GM19035 (cell line): ENCODE measurements around the gene IRAK2.
"Not testable (repeated sequence)": the region's sequence is repeated elsewhere in the genome, so short reads cannot be mapped to it uniquely, and the experiment has no call there.

Source experiments
- ATAC-seq: cut with Tn5 transposase; IDR thresholded peaks from one replicate; pipeline ENCODE4 v1.9.1; 2021; ENCODE audit not compliant: unreplicated experiment

Gene IRAK2

GRCh38 chr3:10248984-10249748, 84.4 kb downstream of the IRAK2 start:
- no peak for ATAC-seq

- no peak for ATAC-seq
These were observed 85.1 kb downstream of the IRAK2 start for GRCh38 chr3:10249833-10250232.

GRCh38 chr3:10251006-10251405, 86.3 kb downstream of the IRAK2 start:
- ATAC-seq: no peak

DNA sequence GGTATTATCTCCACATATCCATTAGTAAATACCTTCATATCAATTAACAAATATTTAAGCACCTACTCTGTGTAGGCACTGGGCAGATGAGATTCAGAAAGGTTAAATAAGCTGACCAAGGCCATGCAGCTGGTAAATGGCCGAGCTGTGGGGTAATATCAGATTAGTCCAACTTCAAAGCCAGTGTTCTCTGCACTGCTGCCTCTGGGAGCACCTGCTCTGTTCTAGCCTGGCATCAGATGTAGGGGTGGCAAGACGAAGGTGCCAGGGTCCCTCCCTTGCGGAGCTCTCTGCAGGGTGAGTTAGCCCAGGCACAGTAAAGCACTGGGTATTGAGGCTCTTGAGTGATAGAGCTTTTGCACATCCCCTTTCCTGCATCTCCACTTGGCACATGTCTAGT, 89.0 kb downstream of the IRAK2 start:
- ATAC-seq: no peak

DNA sequence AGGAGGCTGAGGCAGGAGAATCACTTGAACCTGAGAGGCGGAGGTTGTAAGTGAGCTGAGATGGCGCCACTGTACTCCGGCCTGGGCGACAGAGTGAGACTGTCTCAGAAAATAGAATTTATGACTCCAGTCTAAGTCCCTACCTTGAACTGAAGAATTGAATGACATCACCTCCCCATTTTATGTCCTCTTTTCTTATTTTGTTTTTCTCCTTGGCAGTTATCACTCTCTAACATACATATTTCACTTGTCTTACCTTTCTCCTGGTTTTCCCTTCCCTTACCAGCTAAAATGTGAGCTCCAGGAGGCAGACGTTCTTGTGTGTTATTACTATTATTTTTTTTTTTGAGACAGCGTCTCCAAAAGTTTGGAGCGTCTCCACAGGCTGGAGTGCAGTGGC, 91.1 kb downstream of the IRAK2 start:
- no peak for ATAC-seq

GRCh38 chr3:10259036-10259435, 94.3 kb downstream of the IRAK2 start:
- ATAC-seq: no peak

GRCh38 chr3:10259798-10260197, 95.1 kb downstream of the IRAK2 start:
- no peak for ATAC-seq

GRCh38 chr3:10260211-10260701, 95.5 kb downstream of the IRAK2 start:
- ATAC-seq: no peak

- no peak for ATAC-seq
These were observed 97.3 kb downstream of the IRAK2 start for GRCh38 chr3:10262027-10262426.

DNA sequence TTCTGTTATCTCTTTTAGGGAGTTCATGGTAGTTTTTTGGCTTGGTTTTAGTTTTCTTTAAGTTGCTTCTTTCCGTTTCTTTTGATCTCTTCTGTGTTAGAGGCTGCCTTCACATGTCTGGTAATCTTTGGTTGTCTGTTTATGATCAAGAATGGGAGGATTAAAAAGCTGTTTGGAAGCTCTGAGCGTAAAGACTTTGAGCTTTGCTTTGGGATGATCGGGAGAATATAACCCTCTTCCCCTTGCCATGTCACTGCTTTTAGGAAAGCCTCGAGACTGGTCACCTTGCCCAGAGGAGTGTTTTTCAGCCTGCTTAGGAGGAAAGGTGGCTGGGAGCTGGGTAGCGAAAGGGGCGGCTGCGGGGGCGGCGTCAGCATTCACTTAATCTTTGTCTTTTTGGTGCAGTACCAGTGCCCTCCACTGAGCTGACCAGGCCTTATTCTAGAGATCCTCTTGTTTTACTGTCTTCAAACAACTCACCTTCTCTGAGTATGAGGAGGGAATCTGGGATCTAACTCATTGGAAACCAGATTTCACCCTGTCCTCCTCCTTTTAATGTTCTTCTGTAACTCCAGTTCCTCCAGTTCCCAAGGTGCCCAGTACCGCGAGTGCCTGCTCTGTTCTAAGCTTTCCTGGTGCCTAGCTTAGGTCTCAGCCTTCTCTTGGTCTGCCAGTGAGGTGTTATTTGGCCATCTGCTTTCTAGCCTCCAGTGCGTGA, 99.1 kb downstream of the IRAK2 start:
- ATAC-seq: no peak

DNA sequence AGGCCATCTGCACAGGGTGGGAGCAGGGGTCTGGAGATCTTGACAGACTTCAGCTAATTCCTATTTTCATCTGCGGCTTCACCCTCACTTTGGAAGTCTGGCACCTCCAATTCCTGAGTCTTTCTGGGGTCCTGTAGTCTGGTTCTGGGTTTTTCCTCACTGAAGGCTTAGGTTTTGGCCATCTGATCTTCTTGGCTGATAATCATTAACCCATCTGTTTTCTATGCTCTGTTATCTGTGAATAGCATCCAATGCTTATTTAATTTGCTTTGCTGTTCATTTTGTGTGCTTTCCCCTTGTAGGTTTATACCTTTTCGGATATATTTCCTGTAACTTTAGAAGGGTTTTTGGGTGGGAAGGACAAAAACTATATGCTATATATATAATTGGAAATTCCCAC, 101.1 kb downstream of the IRAK2 start:
- no peak for ATAC-seq

- ATAC-seq: not testable (repeated sequence)
These were observed 102.2 kb downstream of the IRAK2 start for GRCh38 chr3:10266936-10267335.

DNA sequence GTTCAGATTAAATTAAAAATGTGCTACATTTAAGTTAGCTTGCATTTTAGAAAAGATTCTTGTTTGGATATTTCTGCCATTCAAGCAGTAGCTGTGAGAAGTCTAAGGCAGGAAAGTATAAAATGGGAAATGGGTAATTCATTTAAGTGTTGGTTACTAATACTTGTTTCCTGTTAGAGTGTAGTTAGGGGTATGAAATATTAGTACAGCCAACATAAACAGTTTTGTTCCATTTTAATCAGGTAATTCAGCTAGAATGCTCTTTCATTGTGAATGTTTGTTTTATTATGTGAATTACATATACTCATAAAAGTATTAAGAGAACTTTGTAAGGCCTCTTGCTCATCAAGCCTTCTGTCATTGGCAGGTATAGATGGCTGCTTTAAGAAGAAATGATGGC, 103.4 kb downstream of the IRAK2 start:
- ATAC-seq: no peak

- no peak for ATAC-seq
These were observed 104.2 kb downstream of the IRAK2 start for GRCh38 chr3:10268930-10269329.

- no peak for ATAC-seq
These were observed 104.7 kb downstream of the IRAK2 start for GRCh38 chr3:10269443-10269842.

- not testable (repeated sequence) for ATAC-seq
These were observed 107.8 kb downstream of the IRAK2 start for GRCh38 chr3:10272476-10272875.

- ATAC-seq: no peak
These were observed 108.3 kb downstream of the IRAK2 start for GRCh38 chr3:10272977-10273376.

- no peak for ATAC-seq
These were observed 109.1 kb downstream of the IRAK2 start for GRCh38 chr3:10273702-10274305.

DNA sequence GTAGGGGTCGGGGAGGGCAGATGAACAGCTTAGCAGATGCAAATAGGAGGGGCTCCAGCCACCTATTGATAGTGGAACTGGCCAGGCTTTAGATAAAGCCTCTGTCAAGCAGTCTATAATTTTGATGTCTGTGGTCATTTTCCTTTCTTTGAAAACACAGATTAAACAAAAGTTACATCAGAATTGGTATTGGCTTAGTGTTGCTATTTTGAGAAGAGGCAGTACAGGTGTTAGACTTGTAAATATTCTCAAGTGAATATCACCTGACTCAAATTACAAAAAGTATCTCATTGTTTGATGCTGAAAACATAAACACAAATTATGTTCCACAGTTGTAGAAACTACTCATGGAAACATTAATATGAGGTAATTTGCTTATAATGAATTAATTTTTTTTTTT, 109.9 kb downstream of the IRAK2 start:
- ATAC-seq: no peak

- no peak for ATAC-seq
These were observed 112.5 kb downstream of the IRAK2 start for GRCh38 chr3:10277115-10277625.

- no peak for ATAC-seq
These were observed 113.8 kb downstream of the IRAK2 start for GRCh38 chr3:10278501-10278900.
